Endothelial cell of hepatic sinusoid (primary cell): Measurements from ENCODE around the gene LEPR.
"Not testable (repeated sequence)": the region's sequence is repeated elsewhere in the genome, so short reads cannot be mapped to it uniquely, and the experiment has no call there.

Source experiments
- in situ Hi-C: cut with HindIII; loops from 2 replicates; pipeline ENCODE4 v1.10.0; 2017; ENCODE audit warnings: low sequenced_read_pairs

The LEPR gene, protein sequence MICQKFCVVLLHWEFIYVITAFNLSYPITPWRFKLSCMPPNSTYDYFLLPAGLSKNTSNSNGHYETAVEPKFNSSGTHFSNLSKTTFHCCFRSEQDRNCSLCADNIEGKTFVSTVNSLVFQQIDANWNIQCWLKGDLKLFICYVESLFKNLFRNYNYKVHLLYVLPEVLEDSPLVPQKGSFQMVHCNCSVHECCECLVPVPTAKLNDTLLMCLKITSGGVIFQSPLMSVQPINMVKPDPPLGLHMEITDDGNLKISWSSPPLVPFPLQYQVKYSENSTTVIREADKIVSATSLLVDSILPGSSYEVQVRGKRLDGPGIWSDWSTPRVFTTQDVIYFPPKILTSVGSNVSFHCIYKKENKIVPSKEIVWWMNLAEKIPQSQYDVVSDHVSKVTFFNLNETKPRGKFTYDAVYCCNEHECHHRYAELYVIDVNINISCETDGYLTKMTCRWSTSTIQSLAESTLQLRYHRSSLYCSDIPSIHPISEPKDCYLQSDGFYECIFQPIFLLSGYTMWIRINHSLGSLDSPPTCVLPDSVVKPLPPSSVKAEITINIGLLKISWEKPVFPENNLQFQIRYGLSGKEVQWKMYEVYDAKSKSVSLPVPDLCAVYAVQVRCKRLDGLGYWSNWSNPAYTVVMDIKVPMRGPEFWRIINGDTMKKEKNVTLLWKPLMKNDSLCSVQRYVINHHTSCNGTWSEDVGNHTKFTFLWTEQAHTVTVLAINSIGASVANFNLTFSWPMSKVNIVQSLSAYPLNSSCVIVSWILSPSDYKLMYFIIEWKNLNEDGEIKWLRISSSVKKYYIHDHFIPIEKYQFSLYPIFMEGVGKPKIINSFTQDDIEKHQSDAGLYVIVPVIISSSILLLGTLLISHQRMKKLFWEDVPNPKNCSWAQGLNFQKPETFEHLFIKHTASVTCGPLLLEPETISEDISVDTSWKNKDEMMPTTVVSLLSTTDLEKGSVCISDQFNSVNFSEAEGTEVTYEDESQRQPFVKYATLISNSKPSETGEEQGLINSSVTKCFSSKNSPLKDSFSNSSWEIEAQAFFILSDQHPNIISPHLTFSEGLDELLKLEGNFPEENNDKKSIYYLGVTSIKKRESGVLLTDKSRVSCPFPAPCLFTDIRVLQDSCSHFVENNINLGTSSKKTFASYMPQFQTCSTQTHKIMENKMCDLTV

DNA sequence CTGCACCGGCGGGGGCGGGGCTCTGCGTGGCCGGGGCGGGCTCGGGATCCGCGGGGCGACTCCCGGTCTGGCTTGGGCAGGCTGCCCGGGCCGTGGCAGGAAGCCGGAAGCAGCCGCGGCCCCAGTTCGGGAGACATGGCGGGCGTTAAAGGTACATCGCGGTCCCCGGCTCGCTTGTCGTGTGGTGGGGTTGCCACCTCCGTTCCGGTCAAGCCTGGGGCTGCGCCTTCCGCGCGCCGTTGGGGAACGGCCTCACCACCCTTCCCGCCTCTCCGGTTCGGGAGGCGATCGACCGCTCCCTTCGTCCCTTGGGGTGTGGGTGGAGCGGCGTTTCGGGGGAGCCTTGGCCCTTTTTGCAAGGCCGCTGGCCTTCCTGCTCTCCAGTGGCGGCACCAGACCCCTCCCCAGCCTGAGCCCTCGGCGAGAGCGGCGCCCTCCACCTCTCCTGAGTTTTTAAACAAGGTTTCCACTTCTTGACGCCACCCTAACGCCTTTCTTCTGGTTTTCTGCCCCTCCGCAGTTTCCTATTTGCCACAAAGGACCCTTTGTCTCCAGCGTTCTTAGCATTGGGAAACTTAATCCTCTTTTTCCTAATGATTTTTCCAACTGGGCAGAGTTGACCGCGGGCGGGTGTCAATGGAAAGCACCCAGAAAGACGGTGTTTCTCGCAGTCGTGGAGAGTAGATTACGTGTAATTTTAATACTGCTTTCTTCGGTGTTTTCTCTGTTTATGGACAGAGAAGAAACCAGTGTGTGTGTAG lies at the start of gene LEPR, which contains the start of gene LEPROT:
Gene LEPR, plus strand, starts transcription at position 79 of the 761 bp plus-strand sequence. CDS start 144,898 bp downstream, outside the sequence.
Gene LEPROT, plus strand, starts transcription at position 79 of the 761 bp plus-strand sequence. Its CDS starts 57 bp downstream, at position 136.
- in situ Hi-C loops = no loop called here

DNA sequence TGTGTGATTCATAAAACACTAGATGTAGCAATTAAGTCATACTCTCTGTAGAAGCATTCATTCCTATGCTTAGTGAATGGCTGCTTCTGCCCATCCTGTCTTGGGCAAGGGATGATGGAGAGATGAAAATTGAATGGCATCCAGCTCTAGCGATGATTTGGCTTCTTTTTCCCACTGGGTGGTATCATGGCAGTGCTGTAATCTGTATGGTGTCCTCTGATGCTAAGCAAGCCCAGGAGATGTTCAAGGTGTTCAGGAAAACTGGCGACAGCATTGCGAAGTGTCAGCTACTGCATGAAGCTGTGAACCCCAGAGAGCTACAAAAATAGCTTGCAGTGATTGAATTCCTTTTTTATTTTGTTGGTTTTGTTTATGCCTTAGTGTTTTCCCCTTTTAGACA lies 48.9 kb upstream of the LEPR start:
- in situ Hi-C loops = no loop called here

DNA sequence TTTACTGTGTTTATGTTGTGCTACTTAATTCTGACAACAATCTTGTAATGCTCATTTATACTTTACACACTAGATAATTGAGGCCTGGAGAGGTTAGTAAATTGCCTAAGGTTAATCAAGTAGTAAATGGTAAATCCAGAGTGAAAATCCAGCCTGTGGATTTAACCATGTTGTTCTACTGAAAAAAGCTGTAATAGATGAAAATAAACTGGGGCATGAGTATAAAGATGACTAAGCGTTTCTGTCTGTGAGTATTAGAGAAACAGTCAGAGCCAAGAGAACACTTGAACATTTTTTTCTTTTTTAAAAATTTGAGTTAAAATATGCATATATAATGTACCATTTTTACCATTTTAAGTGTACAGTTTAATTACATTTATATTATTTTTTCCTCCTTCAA lies 47.9 kb upstream of the LEPR start:
- in situ Hi-C loops = no loop called here

DNA sequence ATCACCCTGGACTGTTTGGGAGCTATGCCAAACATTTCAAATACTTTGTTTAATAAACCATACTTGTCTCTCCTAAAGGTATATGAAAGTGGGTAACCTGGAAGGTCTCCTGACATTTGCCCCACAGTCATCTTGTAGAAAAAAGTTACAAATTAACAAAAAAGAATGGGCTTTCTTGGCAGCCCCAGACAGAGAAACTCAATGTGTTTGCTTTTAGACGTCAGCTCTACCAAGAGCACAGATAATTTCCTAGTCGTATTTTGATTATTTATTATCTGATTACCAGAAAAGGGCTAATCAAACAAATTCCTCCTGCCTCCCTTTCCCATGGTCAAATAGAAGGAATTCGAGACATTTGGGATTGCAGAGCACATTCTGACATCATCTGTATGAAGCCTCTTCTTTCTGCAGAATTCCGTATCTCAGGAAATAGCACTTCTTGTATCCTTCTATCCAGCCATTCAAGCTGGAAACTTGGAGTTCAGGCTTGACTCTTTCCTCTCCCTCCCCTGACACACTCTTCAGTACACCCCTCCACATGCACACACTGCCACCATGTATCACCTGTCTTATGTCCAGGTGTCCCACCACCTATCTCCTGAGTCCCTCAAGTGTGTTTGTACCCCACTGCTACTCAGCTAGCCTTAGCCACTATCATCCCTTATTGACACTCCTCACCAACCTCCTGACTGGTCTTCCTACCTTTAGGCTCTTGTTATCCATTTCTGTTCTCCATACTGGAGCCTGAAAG lies 42.8 kb upstream of the LEPR start:
- in situ Hi-C loops = no loop called here

DNA sequence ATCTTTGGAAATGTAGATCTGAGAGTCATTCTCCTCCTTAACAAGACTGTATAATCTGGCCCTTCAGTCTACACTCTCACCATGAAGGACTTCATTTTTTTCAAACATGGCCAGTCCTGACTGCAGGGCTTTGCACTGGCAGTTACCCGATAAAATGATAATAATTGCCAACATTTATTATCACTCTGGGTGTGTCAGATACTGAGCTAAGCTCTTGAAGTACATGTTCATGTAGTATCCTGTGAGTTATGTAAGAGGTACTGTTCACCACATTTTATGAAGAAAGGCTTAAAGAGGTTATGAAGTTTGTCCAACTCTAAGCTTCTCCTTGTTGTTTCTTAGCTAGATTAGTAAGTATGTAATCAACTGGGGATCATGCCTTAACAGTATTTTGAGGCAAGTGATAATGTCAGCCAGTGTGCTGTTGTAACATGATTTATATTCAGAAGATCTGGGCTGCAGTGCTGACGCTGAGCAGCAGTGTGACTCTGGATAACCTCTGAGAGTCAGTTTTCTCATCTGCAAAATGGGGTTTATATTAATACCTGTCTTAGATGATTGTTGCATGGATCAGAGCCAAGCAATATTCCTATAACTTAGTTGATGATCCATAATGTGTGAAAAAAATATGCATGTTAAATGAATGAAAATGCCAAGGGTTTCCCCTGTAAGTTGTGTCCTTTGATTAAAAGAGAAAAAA lies 42.1 kb upstream of the LEPR start:
- in situ Hi-C loops = no loop called here

DNA sequence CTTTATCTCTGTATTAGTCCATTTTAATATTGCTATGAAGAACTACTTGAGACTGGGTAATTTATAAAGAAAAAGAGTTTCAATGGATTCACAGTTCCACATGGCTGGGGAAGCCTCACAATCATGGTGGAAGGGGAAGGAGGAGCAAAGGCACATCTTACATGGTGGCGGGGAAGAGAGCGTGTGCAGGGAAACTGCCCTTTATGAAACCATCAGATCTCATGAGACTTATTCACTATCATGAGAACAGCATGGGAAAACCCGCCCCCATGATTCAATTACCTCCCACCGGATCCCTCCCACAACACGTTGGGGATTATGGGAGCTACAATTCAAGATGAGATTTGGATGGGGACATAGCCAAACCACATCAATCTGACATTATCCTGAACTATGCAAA lies 36.0 kb upstream of the LEPR start:
- in situ Hi-C loops = not testable (repeated sequence)

DNA sequence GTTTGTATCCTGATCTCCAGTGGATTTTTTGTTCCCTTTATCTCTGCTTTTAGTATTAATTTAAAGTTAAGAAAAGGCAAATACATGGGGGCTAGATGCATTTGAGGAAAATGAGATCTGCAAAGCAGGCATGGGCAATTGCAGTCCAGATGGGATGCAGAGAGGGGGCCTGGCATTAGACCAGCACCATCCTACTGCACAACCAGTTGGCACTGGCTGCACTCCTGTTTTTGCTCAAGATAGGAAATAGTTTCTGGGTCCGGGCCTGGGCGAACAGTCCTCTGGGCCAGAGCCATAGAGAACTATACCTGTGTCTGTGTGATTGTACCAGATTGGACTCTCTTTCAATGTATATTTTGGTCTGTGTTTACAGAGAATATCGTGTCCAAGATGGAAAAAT lies 34.0 kb upstream of the LEPR start:
- in situ Hi-C loops = no loop called here

DNA sequence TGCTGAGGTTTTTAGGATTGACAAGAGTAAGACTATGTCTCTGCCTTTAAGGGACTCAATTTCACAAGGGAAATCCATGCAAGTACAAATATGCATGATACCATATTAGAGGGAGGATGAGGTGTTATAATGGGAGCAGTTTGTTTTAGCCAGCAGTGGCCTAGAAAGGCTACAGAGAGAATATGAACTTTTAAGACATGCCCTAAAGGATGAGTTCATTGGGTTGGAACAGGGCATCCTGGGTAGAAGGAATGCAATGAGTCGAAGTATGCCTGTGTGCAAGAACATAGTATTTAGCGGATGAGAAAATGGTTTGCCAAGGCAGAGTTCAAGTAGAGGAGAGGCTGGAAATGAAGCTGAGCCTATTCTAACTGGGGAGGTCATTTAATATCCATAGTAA lies 32.6 kb upstream of the LEPR start:
- in situ Hi-C loops = no loop called here

DNA sequence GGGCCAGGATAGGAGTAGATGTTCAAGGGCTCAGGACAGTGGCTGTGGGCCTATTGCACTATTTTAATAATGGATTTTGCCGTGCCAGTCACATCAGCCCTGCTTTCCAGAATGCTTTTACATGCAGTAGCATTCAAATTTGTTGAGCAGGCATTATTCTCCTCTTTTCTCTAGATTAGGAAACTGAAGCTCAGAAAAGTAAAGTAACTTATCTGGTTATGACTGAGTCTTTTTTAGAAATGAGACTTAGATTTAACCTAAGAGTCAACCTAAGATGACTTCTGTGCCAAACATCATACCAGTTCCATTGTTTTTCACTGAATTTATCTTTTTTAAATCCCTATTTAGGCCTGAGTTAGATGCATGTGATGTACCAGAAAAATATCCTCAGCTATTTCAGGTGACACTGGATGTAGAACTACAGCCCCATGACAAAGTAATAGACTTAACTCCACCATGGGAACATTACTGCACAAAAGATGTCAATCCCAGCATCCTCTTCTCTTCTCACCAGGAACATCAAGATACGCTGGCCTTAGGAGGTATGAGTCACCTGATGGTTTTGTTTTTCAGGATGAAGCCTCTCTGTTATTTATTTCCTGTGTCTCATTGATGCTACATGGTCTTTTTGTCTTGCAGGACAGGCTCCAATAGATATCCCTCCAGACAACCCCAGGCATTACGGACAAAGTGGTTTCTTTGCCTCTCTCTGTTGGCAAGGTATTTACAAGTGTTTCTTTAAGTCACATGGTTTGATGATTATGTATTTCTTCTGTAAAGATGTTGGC lies 31.4 kb upstream of the LEPR start:
- in situ Hi-C loops = no loop called here

DNA sequence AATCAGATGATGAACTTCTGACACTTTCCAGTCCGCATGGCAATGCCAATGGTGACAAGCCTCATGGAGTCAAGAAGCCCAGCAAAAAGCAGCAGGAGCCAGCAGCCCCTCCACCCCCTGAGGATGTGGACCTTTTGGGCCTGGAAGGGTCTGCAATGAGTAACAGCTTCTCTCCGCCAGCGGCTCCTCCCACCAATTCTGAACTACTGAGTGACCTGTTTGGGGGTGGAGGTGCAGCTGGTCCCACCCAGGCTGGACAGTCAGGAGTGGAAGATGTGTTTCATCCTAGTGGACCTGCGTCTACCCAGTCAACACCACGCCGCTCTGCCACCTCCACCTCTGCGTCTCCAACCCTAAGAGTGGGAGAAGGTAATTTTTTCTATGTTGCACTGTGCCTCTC lies 28.0 kb upstream of the LEPR start:
- in situ Hi-C loops = no loop called here

DNA sequence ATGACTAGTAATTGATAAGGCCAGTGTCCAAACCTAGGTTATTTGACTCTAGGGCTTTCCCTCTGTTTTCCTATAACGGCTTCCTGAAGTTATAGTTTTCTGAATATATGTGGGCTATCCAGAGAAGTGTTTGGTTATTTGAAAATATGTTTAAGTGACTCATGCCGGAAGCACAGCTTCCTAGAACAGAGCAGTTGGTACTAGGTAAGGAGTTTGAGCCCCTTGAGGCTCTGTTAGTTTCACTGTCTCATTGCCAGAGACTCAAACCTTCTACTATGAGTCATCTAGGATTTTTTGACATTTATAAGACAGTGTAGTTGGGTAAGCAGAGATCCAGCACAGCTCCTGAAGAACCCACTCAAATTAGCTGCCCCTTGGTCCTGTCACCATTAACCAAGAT lies 27.1 kb upstream of the LEPR start:
- in situ Hi-C loops = no loop called here

DNA sequence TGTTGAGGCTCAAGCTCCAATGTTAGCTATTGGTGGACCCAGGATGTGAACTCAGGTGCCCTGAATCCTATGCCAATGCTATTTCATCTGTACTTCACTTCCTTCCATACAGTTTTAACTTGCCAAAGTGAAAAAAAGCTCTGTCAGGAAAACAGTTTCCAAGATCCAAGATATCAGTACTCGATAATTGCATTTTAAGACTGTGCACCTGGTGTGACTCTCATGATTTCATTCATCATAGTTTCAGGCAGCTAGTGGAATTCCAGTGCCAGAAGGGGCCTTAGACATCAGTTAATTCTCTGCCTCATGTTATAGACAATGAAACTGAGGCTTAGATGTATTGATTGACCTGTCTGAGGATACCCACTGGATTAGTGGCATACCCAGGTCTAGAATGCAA lies 26.5 kb upstream of the LEPR start:
- in situ Hi-C loops = no loop called here

DNA sequence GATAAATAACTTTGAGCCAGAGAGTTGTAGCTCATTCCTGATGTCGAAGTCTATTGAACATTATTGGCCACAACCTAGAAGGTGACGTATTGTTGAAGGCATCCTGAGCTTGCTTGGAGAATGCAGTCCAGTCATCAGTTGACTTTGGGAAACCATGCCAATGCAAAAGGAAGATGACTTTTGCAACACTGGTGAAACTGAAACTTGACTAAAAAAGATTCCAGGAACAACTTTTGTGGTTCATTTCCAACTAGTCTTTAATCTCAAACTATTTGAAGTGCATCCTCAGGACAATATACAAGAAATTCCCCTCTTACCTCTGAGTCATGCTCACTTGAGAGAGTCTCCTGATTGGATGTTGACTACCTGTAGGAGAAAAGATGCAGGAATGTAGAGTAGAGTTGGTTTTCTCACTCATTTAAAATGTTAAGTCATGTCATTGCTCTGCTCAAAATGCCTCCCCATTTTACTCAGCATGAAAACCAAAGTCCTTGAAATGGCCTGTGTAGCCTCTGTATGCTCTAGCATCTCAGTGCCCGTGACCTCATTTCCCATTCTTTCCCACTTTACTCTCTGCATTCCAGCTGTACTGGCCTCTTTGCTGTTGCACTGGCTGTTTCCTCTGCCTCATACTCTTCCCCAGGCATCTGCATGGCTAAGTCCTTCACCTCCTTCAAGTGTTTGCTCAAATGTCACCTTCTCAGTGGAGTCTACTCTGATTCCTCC lies 24.4 kb upstream of the LEPR start:
- in situ Hi-C loops = no loop called here

DNA sequence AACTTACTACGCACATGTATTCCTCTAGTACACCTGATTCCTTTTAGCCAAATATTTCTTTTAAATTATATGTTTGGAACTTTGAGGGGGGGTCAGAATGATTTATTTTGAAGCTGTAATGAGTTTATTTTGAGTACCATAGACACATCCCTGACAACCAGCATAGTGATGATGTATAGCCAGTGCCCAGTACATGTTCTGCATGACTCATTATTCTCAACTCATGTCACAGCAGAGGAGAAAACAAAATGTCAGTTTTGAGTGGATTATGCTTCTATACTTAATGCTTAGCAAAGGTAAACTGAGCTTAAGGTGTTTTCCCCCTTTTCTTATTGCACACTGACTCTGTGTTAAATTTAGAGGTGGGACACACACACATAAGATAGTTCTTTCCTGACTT lies 22.4 kb upstream of the LEPR start:
- in situ Hi-C loops = no loop called here

DNA sequence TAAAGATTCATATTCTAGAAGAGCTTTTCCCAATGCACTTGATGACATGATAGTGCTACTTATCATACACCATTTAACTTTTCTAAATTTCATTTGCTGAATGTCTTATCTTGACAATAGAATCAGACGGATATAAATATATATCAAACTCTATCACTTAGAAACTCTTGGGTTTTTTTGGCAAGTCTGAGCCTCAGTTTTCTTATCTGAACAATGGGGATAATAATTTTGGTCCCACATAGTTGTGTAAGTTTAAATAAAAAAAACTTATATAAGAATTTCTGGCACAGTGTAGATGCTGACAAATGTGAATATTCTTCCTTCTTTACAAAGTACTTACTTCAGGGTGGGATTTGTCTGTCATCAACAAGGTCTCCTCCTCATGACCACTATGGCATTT lies 21.5 kb upstream of the LEPR start:
- in situ Hi-C loops = no loop called here

DNA sequence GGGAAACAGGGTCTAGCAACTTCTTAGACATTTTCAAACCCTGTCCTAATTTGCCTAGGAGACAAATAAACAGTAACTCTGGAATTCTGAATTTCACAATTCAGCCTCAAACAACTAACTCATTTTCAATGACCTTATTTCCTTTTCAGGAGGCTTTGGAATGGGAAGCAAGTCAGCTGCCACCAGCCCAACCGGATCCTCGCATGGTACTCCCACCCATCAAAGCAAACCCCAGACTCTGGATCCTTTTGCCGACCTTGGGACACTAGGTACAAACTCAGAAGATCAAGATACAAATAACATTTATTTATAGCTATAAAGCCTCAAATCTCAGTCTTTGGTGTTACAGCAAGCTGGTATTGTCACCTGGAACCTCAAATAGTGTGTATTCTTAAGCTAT lies 18.9 kb upstream of the LEPR start:
- in situ Hi-C loops = no loop called here

DNA sequence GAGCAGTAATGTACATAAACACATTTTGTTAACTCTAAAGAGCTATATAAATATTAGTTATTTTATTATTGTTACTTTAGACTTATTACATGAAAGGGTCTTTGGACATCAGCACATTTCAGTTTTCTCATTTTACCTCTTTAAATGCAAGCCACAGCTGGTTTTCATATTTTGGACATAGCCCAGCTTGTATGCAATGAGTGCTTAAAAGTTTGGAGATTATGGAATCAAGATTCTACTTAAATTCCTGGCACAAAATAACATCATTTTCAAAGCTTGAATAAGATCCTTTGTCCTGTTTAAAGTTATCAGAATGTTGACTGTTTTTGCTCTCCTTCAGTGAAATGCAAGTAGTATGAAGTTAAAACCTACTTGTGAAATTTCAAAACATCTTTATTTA lies 15.5 kb upstream of the LEPR start:
- in situ Hi-C loops = no loop called here

DNA sequence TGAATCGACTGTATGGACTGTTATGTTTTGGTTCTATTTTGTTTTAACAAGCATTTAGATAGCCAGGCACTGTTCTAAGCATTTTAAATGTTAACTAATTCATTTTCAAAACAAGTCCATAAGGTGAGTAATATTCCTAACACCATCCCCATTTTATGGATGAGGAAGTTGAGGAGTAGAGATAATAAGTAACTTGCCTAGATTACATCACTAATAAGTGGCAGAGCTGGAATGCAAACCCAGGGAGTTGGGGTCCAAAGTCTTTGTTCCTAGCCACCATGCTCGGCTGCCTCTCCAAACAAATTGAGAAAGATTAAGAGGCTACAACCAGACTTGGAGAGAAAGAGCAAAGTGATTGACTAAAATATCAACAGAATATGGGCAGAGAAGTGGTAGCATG lies 12.6 kb upstream of the LEPR start:
- in situ Hi-C loops = no loop called here
